HFFc6 (cell line): ENCODE results near the gene WLS. TPM values are rescaled to one million over a fixed set of nuclear protein-coding genes. Genes with fewer than 3 reads are reported as not detected.

ENCODE experiments used
- DNase-seq: peaks from one replicate; pipeline ENCODE4 v3.0.0-alpha.2; 2018
- H3K27ac Mint-ChIP-seq: 2 replicates; pipeline ENCODE4 v1.8.0; 2020; ENCODE audit warnings: mild to moderate bottlenecking, mixed read lengths
- H3K27me3 Mint-ChIP-seq: 2 replicates; pipeline ENCODE4 v1.8.0; 2021; ENCODE audit warnings: mild to moderate bottlenecking, moderate library complexity, mixed read lengths; ENCODE audit not compliant: insufficient read depth
- H3K36me3 Mint-ChIP-seq: 2 replicates; pipeline ENCODE4 v1.8.0; 2021; ENCODE audit warnings: low read depth, mixed read lengths
- H3K4me1 Mint-ChIP-seq: 2 replicates; pipeline ENCODE4 v1.8.0; 2020; ENCODE audit warnings: low read depth, mixed read lengths
- H3K4me3 Mint-ChIP-seq: 2 replicates; pipeline ENCODE4 v1.8.0; 2020; ENCODE audit warnings: mild to moderate bottlenecking, moderate library complexity, mixed read lengths
- H3K9me3 Mint-ChIP-seq: 2 replicates; pipeline ENCODE4 v1.8.0; 2020; ENCODE audit warnings: mild to moderate bottlenecking, mixed read lengths
- CTCF ChIP-seq: fragments of 200-600 bp; sonication (generic); IDR thresholded peaks from 2 replicates; pipeline ENCODE4 v1.5.0; 2021; ENCODE audit warnings: antibody characterized with exemption, mild to moderate bottlenecking
- total RNA-seq, 6 experiments: library from RNA; stranded (reverse); fragmentation: NEBNext Ultra II Directional; extraction: Animal tissue kit (Norgen Biotek cat#: 25700); gene quantifications; 2 replicates in 1 of 6; 3 replicates in 5 of 6; pipeline ENCODE4 v1.2.3, GENCODE V29; 2021

The WLS gene
- total RNA-seq, 6 experiments from 2014 or later = 39.4 to 52.0 (median 42.3) TPM

DNA sequence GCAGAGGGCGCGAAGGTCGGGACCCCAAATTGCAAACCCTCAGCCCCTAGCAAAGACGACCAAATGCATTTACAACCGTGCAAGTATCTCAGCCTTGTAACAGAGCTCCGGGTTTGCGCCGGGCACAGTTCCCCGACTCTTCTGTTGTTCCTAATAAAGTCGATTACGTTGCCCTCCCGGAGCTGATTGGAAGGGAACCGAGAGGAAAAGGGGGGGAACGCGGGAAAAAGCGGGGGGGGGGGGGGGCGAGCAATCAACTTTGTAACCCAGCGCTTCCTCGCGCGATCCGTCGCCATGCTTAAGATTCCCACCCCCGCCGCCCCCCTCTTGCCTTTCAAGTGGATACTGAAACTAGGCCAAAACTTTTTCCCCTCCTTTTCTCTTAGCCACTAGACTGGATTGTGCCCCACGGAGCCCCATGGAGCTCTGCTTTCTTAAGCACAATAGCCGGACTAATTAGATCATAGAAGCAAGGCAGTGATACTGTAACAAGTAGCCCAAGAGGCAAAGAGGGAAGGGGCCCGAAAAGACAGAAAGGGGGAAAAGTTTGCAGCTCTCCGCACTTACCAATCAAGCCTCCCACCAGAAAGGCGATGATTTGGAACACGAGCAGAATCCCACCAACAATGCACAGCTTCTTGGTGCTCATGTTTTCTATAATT is 565 bp downstream of the WLS start:
- Mint-ChIP-seq H3K9me3 (no peaks in the 10 kb centered on the region), H3K4me3 (peak overlapping the region; percentile 93), H3K27me3 (peaks cover 5% of the 10 kb centered on the region), H3K27ac (peak overlapping the region; percentile 72), H3K36me3 (peaks cover 1% of the 10 kb centered on the region; the same call in 1 of the 2 replicates), H3K4me1 (peaks cover 33% of the 10 kb centered on the region)
- DNase-seq = peak; percentile 40
- TF ChIP-seq CTCF = no peak

DNA sequence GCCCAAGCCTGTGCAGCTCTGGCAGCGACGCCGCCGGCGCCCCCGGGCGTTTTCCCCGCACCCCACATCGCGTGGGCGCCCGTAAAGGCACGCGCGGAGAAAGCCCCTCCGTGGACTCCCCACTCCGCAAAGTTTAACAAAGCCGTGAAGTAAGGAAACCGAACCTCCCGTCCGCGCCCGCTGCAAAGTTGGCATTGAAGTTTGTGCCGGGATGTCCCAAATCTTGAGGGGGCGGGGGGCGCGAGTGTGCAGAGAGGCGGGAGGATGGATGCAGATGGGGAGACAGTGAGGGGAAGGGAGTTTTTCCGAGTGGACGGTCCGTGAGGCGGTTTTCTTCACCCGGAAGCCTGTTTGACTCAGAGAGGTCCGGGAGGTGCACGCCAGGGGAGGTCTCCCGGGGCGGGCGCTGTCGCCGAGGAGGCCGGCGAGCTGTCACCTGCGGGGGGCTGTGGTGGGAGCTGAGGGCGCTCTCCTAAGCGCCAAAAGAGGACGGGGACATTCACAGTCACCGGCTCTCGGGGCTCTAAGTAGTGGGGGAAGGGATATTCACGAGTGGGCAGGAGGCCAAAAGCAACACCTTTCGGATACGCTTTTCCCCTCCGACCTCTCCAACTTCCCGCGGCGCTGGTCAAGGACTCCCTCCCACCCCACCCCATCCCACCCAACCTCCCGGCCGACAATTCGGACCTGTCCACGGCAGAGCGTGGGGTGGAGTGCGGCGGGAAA is 1.3 kb downstream of the WLS start:
- H3K4me1 Mint-ChIP-seq = peaks cover 35% of the 10 kb centered on the region
- H3K27ac Mint-ChIP-seq = peak overlapping the region; percentile 78
- TF ChIP-seq CTCF = no peak
- H3K4me3 Mint-ChIP-seq = peak overlapping the region; percentile 93
- peaks cover 4% of the 10 kb centered on the region; the same call in 1 of the 2 replicates for H3K27me3 Mint-ChIP-seq
- no peaks in the 10 kb centered on the region for H3K9me3 Mint-ChIP-seq
- DNase-seq = no peak
- H3K36me3 Mint-ChIP-seq = peaks cover 4% of the 10 kb centered on the region; the same call in 1 of the 2 replicates

- Mint-ChIP-seq H3K4me3 (peak overlapping the region; percentile 93), H3K27me3 (peaks cover 4% of the 10 kb centered on the region; the same call in 1 of the 2 replicates), H3K4me1 (peaks cover 41% of the 10 kb centered on the region), H3K36me3 (peaks cover 4% of the 10 kb centered on the region; the same call in 1 of the 2 replicates), H3K9me3 (no peaks in the 10 kb centered on the region), H3K27ac (peak overlapping the region; percentile 78)
- DNase-seq = no peak
- no peak for TF ChIP-seq CTCF
Measured at GRCh38 chr1:68230484-68230802, 1.9 kb downstream of the WLS start.

DNA sequence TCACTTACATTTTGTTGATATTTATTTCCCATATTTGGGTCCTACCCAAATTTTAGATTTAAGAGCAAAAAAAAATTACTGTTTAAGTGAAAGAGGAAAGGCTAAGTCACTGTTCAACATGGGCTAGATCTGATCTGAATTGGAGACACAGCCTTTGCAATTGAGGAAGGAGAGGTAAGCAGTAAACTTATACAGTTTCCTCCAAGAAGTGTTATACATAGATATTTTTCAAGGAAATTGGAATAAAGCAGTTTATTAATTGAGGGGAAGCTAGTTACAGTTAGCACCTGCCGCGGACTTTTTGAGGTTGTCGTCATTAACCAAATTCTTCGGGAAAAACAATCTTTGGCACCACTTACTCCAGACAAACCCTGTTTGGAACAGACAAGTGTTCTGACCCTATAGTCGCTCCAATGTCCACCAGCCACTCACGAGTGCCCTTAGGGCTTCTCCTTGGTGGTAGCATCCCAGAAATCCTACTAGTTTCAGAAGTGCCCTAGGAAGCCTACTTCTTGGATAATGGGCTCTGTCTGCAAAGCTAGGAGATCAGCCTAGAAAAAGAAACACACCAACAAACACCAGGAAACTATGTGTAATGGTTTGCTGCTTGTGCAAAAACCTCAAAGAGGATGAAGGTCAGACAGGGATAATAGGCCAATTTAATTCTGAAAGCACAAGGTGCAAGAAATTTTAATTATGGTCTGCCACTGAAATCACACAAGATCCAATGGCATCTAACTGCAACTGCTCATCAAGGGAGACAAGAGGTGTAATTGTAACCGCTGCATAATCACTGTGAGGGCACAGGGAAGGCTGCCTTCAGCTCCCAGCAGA is 2.5 kb downstream of the WLS start:
- H3K4me3 Mint-ChIP-seq = peak overlapping the region; percentile 93
- no peaks in the 10 kb centered on the region for H3K9me3 Mint-ChIP-seq
- peak overlapping the region; percentile 78 for H3K27ac Mint-ChIP-seq
- H3K36me3 Mint-ChIP-seq = peaks cover 4% of the 10 kb centered on the region; the same call in 1 of the 2 replicates
- peaks cover 42% of the 10 kb centered on the region for H3K4me1 Mint-ChIP-seq
- no peaks in the 10 kb centered on the region; the same call in 1 of the 2 replicates for H3K27me3 Mint-ChIP-seq
- TF ChIP-seq CTCF = no peak
- DNase-seq = no peak

DNA sequence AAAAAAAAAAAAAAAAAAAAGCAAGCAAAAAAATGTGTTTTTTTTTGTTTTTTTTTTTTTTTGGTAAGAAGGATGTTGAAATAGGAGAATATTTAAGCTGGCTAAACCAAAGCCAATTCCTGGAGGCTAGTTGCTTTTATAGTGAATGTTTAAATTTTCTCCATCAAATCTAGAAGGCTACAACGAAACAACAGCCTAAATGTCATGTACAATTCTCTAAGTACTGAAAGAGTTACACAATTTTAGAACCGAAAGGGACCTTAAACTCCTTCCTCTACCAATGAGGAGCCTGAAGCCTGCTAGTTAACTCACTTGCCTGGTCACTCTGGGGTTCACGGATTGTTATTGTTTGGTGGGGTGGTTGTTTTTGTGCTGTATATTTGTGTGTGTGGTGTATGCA is 3.5 kb downstream of the WLS start:
- peak overlapping the region; percentile 47; the same call in 1 of the 2 replicates for H3K27ac Mint-ChIP-seq

More for the DNA sequence above, 3.5 kb downstream of the WLS start:
- TF ChIP-seq CTCF = no peak
- peaks cover 41% of the 10 kb centered on the region for H3K4me1 Mint-ChIP-seq
- H3K36me3 Mint-ChIP-seq = peaks cover 4% of the 10 kb centered on the region; the same call in 1 of the 2 replicates
- DNase-seq = no peak
- peak overlapping the region; percentile 93 for H3K4me3 Mint-ChIP-seq
- H3K27me3 Mint-ChIP-seq = no peaks in the 10 kb centered on the region; the same call in 1 of the 2 replicates
- no peaks in the 10 kb centered on the region for H3K9me3 Mint-ChIP-seq
